ENCODE measurements around the gene FAM234A.

DNA sequence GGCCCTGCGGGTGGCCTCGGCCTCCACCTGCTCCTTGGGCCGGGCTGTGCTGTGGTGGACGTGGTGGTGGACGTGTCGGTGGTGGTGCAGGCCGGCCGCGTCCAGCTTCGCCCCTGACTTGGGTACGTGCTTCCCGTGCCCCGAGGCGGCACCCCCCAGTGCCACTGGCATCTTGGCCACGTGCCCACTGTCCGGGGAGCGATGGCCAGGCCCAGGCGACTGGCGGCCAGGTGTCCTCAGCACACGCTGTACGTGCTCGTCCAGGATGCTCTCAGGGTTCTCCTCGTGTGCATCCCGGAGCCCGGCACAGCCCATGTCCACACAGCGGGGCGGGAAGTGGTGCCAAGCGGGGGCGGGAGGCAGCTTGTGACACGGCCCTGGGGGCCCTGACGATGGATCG is 63.2 kb downstream of the FAM234A start:
- TF ChIP-seq POLR2A (IDR thresholded peaks at IDR 0.05; ENCODE audit: low read depth, low read length) (no peak), EZH2 (IDR thresholded peaks at IDR 0.05; ENCODE audit: borderline replicate concordance, low read depth, low read length, severe bottlenecking) (no peak), GATA2 (IDR thresholded peaks at IDR 0.05; ENCODE audit: insufficient read depth, insufficient read length, low read depth, low read length) (no peak), POLR2AphosphoS5 (IDR thresholded peaks at IDR 0.05; ENCODE audit: insufficient read depth, low read depth, low read length) (no peak), JUN (IDR thresholded peaks at IDR 0.05; ENCODE audit: borderline replicate concordance, insufficient read depth, insufficient read length, low read depth) (no peak), MYC (IDR thresholded peaks at IDR 0.05; ENCODE audit: low read depth, low read length) (no peak), FOS (IDR thresholded peaks at IDR 0.05; ENCODE audit: borderline replicate concordance, insufficient read depth, low read length) (no peak)
- TF ChIP-seq, protein P1, sequence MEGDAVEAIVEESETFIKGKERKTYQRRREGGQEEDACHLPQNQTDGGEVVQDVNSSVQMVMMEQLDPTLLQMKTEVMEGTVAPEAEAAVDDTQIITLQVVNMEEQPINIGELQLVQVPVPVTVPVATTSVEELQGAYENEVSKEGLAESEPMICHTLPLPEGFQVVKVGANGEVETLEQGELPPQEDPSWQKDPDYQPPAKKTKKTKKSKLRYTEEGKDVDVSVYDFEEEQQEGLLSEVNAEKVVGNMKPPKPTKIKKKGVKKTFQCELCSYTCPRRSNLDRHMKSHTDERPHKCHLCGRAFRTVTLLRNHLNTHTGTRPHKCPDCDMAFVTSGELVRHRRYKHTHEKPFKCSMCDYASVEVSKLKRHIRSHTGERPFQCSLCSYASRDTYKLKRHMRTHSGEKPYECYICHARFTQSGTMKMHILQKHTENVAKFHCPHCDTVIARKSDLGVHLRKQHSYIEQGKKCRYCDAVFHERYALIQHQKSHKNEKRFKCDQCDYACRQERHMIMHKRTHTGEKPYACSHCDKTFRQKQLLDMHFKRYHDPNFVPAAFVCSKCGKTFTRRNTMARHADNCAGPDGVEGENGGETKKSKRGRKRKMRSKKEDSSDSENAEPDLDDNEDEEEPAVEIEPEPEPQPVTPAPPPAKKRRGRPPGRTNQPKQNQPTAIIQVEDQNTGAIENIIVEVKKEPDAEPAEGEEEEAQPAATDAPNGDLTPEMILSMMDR (IDR thresholded peaks at IDR 0.05; ENCODE audit: extremely low read depth in 1 of 2, insufficient read depth in 1 of 2, low read depth in 1 of 2, low read length in 2 of 2): no peak
- TF ChIP-seq, protein P2, sequence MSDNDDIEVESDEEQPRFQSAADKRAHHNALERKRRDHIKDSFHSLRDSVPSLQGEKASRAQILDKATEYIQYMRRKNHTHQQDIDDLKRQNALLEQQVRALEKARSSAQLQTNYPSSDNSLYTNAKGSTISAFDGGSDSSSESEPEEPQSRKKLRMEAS (IDR thresholded peaks at IDR 0.05; ENCODE audit: insufficient read depth, insufficient read length): no peak

Data from endothelial cell of umbilical vein (primary cell).